Ascending aorta (tissue), 2 donors: ENCODE measurements around the gene UGT1A6. TPM values are rescaled to one million over a fixed set of nuclear protein-coding genes. Genes with fewer than 3 reads are reported as not detected.

Experiments used
- DNase-seq, 2 donors: peaks; one replicate each; pipeline ENCODE4 v3.0.0-alpha.2; 2019; ENCODE audit warnings: low spot score in 2 of 2
- H3K27ac ChIP-seq, 2 donors: fragments of 200-600 bp; sonication (generic); one replicate each; pipeline ENCODE4 v1.5.1; 2016 to 2017; ENCODE audit warnings: mild to moderate bottlenecking in 1 of 2
- H3K27me3 ChIP-seq: fragments of 200-600 bp; sonication (generic); one replicate; pipeline ENCODE4 v1.5.1; 2017
- H3K36me3 ChIP-seq, 2 donors: fragments of 200-600 bp; sonication (generic); one replicate each; pipeline ENCODE4 v1.5.1; 2016
- H3K4me1 ChIP-seq, 2 donors: fragments of 200-600 bp; sonication (generic); one replicate each; pipeline ENCODE4 v1.5.1; 2016 to 2017; ENCODE audit warnings: mild to moderate bottlenecking in 1 of 2
- H3K4me3 ChIP-seq, 2 donors: fragments of 200-600 bp; sonication (generic); one replicate each; pipeline ENCODE4 v1.5.1; 2016 to 2017; ENCODE audit warnings: mild to moderate bottlenecking in 1 of 2
- H3K9me3 ChIP-seq, 2 donors: fragments of 200-600 bp; sonication (generic); one replicate each; pipeline ENCODE4 v1.5.1; 2016
- CTCF ChIP-seq, 3 experiments: fragments of 200-600 bp in 2 of 3; fragments of 450-650 bp in 1 of 3; sonication (generic) in 2 of 3; IDR thresholded peaks; one replicate each; pipeline ENCODE4 v1.5.1; 2016 to 2019; ENCODE audit warnings: antibody characterized with exemption in 3 of 3, mild to moderate bottlenecking in 1 of 3, moderate library complexity in 1 of 3
- intact Hi-C: fragments of 100-400 bp; cut with DNase I; formaldehyde crosslinking; loops from one replicate; pipeline ENCODE4 v1.15.1; 2023
- total RNA-seq: library from RNA; depleted of rRNA; stranded (reverse); fragments of >200 nt; gene quantifications from one replicate; pipeline ENCODE4 v1.1.0, GENCODE V29; 2016

Gene UGT1A6
- total RNA-seq, 1 donor from 2014 or later, result 10.6 TPM

GRCh38 chr2:233758141-233758540, 65.5 kb downstream of the UGT1A6 start:
- H3K27ac ChIP-seq, result no peak overlapping the region
- H3K9me3 ChIP-seq, result no peaks in the 10 kb centered on the region
- no peak overlapping the region for H3K4me3 ChIP-seq
- no peaks in the 10 kb centered on the region for H3K27me3 ChIP-seq
- no peak for DNase-seq
- no peak for TF ChIP-seq CTCF (IDR thresholded peaks at IDR 0.05)
- no peaks in the 10 kb centered on the region for H3K4me1 ChIP-seq
- H3K36me3 ChIP-seq, result no peaks in the 10 kb centered on the region
- intact Hi-C loops, result no loop called here

- H3K27me3 ChIP-seq, result no peaks in the 10 kb centered on the region
- no peaks in the 10 kb centered on the region for H3K36me3 ChIP-seq
- H3K4me3 ChIP-seq, result no peak overlapping the region
- no peak for TF ChIP-seq CTCF (IDR thresholded peaks at IDR 0.05)
- no peaks in the 10 kb centered on the region for H3K4me1 ChIP-seq
- H3K27ac ChIP-seq, result no peak overlapping the region
- no peaks in the 10 kb centered on the region for H3K9me3 ChIP-seq
- intact Hi-C loops, result no loop called here
- no peak for DNase-seq
Measured at GRCh38 chr2:233758849-233759248, 66.2 kb downstream of the UGT1A6 start.

- no peak for DNase-seq
- no peak within 1 kb of the TSS for H3K4me3 ChIP-seq
- no peaks in the 10 kb centered on the region for H3K27me3 ChIP-seq
- H3K4me1 ChIP-seq, result no peaks in the 10 kb centered on the region
- no peak for TF ChIP-seq CTCF (IDR thresholded peaks at IDR 0.05)
- intact Hi-C loops, result no loop called here
- no peaks in the 10 kb centered on the region for H3K9me3 ChIP-seq
- H3K27ac ChIP-seq, result no peak within 1 kb of the TSS
- H3K36me3 ChIP-seq, result no peaks in the 10 kb centered on the region
Measured at GRCh38 chr2:233760043-233760442, 67.4 kb downstream of the UGT1A6 start, which contains the start of gene UGT1A1. Gene UGT1A1, plus strand, starts transcription at chr2:233760270. Its CDS starts 18 bp downstream, at chr2:233760288.

- Histone ChIP-seq H3K27me3 (no peaks in the 10 kb centered on the region), H3K36me3 (no peaks in the 10 kb centered on the region), H3K9me3 (no peaks in the 10 kb centered on the region), H3K27ac (no peak overlapping the region), H3K4me1 (no peaks in the 10 kb centered on the region), H3K4me3 (no peak overlapping the region)
- intact Hi-C loops, result no loop called here
- DNase-seq, result no peak
- no peak for TF ChIP-seq CTCF (IDR thresholded peaks at IDR 0.05)
Measured at GRCh38 chr2:233761040-233761769, 68.5 kb downstream of the UGT1A6 start.

- no peak for TF ChIP-seq CTCF (IDR thresholded peaks at IDR 0.05)
- H3K4me3 ChIP-seq, result no peak overlapping the region
- H3K27ac ChIP-seq, result no peak overlapping the region
- H3K9me3 ChIP-seq, result no peaks in the 10 kb centered on the region
- intact Hi-C loops, result no loop called here
- H3K36me3 ChIP-seq, result no peaks in the 10 kb centered on the region
- H3K27me3 ChIP-seq, result no peaks in the 10 kb centered on the region
- H3K4me1 ChIP-seq, result no peaks in the 10 kb centered on the region
- no peak for DNase-seq
Measured at GRCh38 chr2:233764264-233764663, 71.6 kb downstream of the UGT1A6 start.
